ENCODE measurements around the gene LGR5. TPM values are rescaled to one million over a fixed set of nuclear protein-coding genes. Genes with fewer than 3 reads are reported as not detected.

The LGR5 gene
- total and polyA plus RNA-seq, 2 of the 13 experiments (the other 11 are each of a cell fraction or from before 2014, with no cell fraction given): 37.0 to 121 TPM

DNA sequence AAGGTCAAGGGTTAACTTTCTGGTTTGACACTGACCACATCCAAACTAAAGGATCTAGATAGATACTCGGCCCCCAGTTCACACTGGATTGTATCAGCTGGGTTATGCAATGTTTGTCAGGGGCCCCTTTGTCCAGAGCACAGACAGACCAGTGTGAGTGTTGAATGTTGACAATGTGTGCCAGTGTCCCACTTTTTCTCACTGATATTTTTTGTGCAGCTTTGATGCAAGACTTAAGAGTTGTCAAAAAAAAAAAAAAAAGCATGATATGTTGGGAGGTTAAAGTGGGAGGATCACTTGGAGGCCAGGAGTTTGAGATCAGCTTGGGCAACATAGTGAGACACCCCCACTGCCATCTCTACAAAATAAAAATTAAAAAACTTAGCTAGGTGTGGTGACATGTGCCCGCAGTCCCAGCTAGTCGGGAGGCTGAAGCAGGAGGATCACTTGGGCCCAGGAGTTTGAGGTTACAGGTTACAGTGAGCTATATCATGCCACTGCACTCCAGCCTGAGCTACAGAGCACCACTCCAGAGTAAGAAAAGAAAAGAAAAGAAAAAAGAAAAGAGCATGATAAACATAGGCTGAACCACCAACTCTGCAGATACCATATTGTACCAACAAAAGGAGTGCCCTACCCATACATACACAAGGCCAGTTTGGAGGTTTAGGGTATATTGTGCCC, 97.5 kb downstream of the LGR5 start (continued):
- TF ChIP-seq ZNF678 (CRISPR knock-in tag; IDR thresholded peaks at IDR 0.05): no peak; the same call in 1 of the 2 replicates
- TF ChIP-seq ZBTB40 (IDR thresholded peaks at IDR 0.05): no peak
- peak; percentile 77; the same call in 1 of the 2 replicates for TF ChIP-seq ZBTB40 (CRISPR knock-in tag; IDR thresholded peaks at IDR 0.05)
- TF ChIP-seq NFATC3 (CRISPR knock-in tag; IDR thresholded peaks at IDR 0.05): no peak
- no peak for TF ChIP-seq ZNF383 (CRISPR knock-in tag; IDR thresholded peaks at IDR 0.05; ENCODE audit: borderline replicate concordance)
- TF ChIP-seq CHCHD3 (CRISPR knock-in tag; IDR thresholded peaks at IDR 0.05): no peak
- TF ChIP-seq SIN3B (IDR thresholded peaks at IDR 0.05; ENCODE audit: low read length): no peak
- peak; percentile 81; the same call in 1 of the 2 replicates for TF ChIP-seq TCF7L2 (IDR thresholded peaks at IDR 0.05; ENCODE audit: low read depth, low read length)
- TF ChIP-seq RBAK (CRISPR knock-in tag; IDR thresholded peaks at IDR 0.05): no peak
- peak; percentile 100 for TF ChIP-seq TBX2 (CRISPR knock-in tag; IDR thresholded peaks at IDR 0.05; ENCODE audit: borderline replicate concordance)
- no peak for TF ChIP-seq ISX (CRISPR knock-in tag; conservative IDR thresholded peaks at IDR 0.05)
- TF ChIP-seq POLR2AphosphoS5 (IDR thresholded peaks at IDR 0.05; ENCODE audit: low read depth, low read length): no peak
- TF ChIP-seq NBN (conservative IDR thresholded peaks at IDR 0.05): no peak
- TF ChIP-seq AHDC1 (CRISPR knock-in tag; IDR thresholded peaks at IDR 0.05; ENCODE audit: borderline replicate concordance): peak; percentile 78; the same call in 1 of the 2 replicates
- TF ChIP-seq JARID2 (CRISPR knock-in tag; IDR thresholded peaks at IDR 0.05; ENCODE audit: insufficient replicate concordance): no peak
- no peak for TF ChIP-seq ZNF577 (CRISPR knock-in tag; IDR thresholded peaks at IDR 0.05; ENCODE audit: borderline replicate concordance, low read depth)
